Mesenchymal stem cell (in vitro differentiated cells and primary cell): ENCODE data around the gene SNRPA.
A peak's percentile ranks its signal among the peaks of the same experiment; 100 is the strongest.
"Not testable (repeated sequence)": the region's sequence is repeated elsewhere in the genome, so short reads cannot be mapped to it uniquely, and the experiment has no call there.

Experiments
- DNase-seq: peaks from one replicate; pipeline ENCODE4 v3.0.0-alpha.2; 2013
- H2AFZ ChIP-seq: one replicate; pipeline ENCODE4 v1.6.1; 2013; ENCODE audit warnings: low read depth, mild to moderate bottlenecking, control low read depth, inconsistent platforms, low read length, moderate library complexity
- H2AK5ac ChIP-seq: 2 replicates; pipeline ENCODE4 v1.6.1; 2013; ENCODE audit warnings: low read length, moderate library complexity, mild to moderate bottlenecking, inconsistent platforms; ENCODE audit not compliant: severe bottlenecking
- H2BK120ac ChIP-seq: one replicate; pipeline ENCODE4 v1.6.1; 2013; ENCODE audit warnings: low read depth, mild to moderate bottlenecking, inconsistent platforms, low read length, moderate library complexity
- H2BK12ac ChIP-seq, 2 experiments: one replicate each; pipeline ENCODE4 v1.6.1; 2013; ENCODE audit warnings: inconsistent platforms in 2 of 2, low read length in 2 of 2, mild to moderate bottlenecking in 2 of 2, moderate library complexity in 2 of 2, control low read depth in 1 of 2
- H2BK15ac ChIP-seq: one replicate; pipeline ENCODE4 v1.6.1; 2013; ENCODE audit warnings: mild to moderate bottlenecking, low read depth, inconsistent platforms; ENCODE audit not compliant: poor library complexity, severe bottlenecking
- H2BK5ac ChIP-seq: 2 replicates; pipeline ENCODE4 v1.6.1; 2013; ENCODE audit warnings: low read depth, mild to moderate bottlenecking, low read length, control low read depth, inconsistent platforms; ENCODE audit not compliant: poor library complexity, severe bottlenecking
- H3K14ac ChIP-seq, 2 experiments: one replicate each; pipeline ENCODE4 v1.6.1; 2013; ENCODE audit warnings: inconsistent platforms in 2 of 2, low read length in 2 of 2, control low read depth in 1 of 2, mild to moderate bottlenecking in 1 of 2, moderate library complexity in 1 of 2
- H3K18ac ChIP-seq, 2 experiments: one replicate each; pipeline ENCODE4 v1.6.1; 2013; ENCODE audit warnings: inconsistent platforms in 2 of 2, low read length in 2 of 2, control low read depth in 1 of 2, low read depth in 1 of 2, mild to moderate bottlenecking in 1 of 2
- H3K23ac ChIP-seq, 2 experiments: one replicate each; pipeline ENCODE4 v1.6.1; 2013; ENCODE audit warnings: inconsistent platforms in 2 of 2, low read length in 2 of 2, mild to moderate bottlenecking in 2 of 2, moderate library complexity in 2 of 2, control low read depth in 1 of 2
- H3K27ac ChIP-seq: 2 replicates; pipeline ENCODE4 v1.5.1; 2013; ENCODE audit warnings: mild to moderate bottlenecking, moderate library complexity, low read length, control low read depth, inconsistent platforms; ENCODE audit not compliant: poor library complexity, severe bottlenecking
- H3K27me3 ChIP-seq, 2 experiments: 2 replicates each; pipeline versions ENCODE4 v1.6.1 to v1.7.0; 2013; ENCODE audit warnings: low read length in 2 of 2, mild to moderate bottlenecking in 2 of 2, moderate library complexity in 2 of 2, control low read depth in 1 of 2, inconsistent platforms in 1 of 2; ENCODE audit not compliant: control insufficient read depth in 1 of 2, insufficient read depth in 1 of 2
- H3K36me3 ChIP-seq, 2 experiments: 2 replicates each; pipeline versions ENCODE4 v1.6.1 to v1.7.0; 2013; ENCODE audit warnings: low read length in 2 of 2, control low read depth in 1 of 2, inconsistent platforms in 1 of 2, low read depth in 1 of 2, mild to moderate bottlenecking in 1 of 2; ENCODE audit not compliant: insufficient read depth in 2 of 2, control insufficient read depth in 1 of 2
- H3K4ac ChIP-seq, 2 experiments: one replicate each; pipeline ENCODE4 v1.6.1; 2013; ENCODE audit warnings: inconsistent platforms in 2 of 2, low read length in 2 of 2, mild to moderate bottlenecking in 2 of 2, moderate library complexity in 2 of 2, control low read depth in 1 of 2, low read depth in 1 of 2
- H3K4me1 ChIP-seq: 2 replicates; pipeline ENCODE4 v1.6.1; 2013; ENCODE audit warnings: low read depth, low read length, control low read depth; ENCODE audit not compliant: control insufficient read depth, insufficient read depth
- H3K4me2 ChIP-seq: 2 replicates; pipeline ENCODE4 v1.6.1; 2013; ENCODE audit warnings: low read length, mild to moderate bottlenecking, inconsistent platforms; ENCODE audit not compliant: poor library complexity, severe bottlenecking
- H3K4me3 ChIP-seq, 2 experiments: 2 replicates each; pipeline versions ENCODE4 v1.5.1 to v1.7.0; 2013; ENCODE audit warnings: low read length in 2 of 2, mild to moderate bottlenecking in 2 of 2, control low read depth in 1 of 2, low read depth in 1 of 2; ENCODE audit not compliant: insufficient read depth in 1 of 2
- H3K79me1 ChIP-seq: replicated peaks from 2 replicates; pipeline ENCODE4 v1.6.1; 2013; ENCODE audit warnings: mild to moderate bottlenecking, control low read depth, low read length, inconsistent platforms; ENCODE audit not compliant: poor library complexity, severe bottlenecking
- H3K9ac ChIP-seq: 2 replicates; pipeline ENCODE4 v1.7.0; 2013; ENCODE audit warnings: mild to moderate bottlenecking, low read length, moderate library complexity
- H3K9me3 ChIP-seq: 2 replicates; pipeline ENCODE4 v1.7.0; 2013; ENCODE audit warnings: mild to moderate bottlenecking, low read length; ENCODE audit not compliant: control insufficient read depth
- H4K8ac ChIP-seq: one replicate; pipeline ENCODE4 v1.6.1; 2013; ENCODE audit warnings: inconsistent platforms, mild to moderate bottlenecking, low read length, moderate library complexity
- H4K91ac ChIP-seq: one replicate; pipeline ENCODE4 v1.6.1; 2013; ENCODE audit warnings: mild to moderate bottlenecking, low read length, inconsistent platforms
- WGBS: methylation state at CpG from one replicate; pipeline ENCODE4 v1.1.7; 2013; ENCODE audit warnings: mixed read lengths; 5-methylcytosine and 5-hydroxymethylcytosine counted together

SNRPA gene

GRCh38 chr19:40762754-40763470 is 11.9 kb downstream of the SNRPA start:
- Histone ChIP-seq H3K4me2 (no peak overlapping the region), H3K79me1 (peaks cover 36% of the 10 kb centered on the region), H2BK12ac (no peak overlapping the region), H3K27ac (peak overlapping the region; percentile 61), H3K9me3 (no peaks in the 10 kb centered on the region), H3K4me1 (peaks cover 19% of the 10 kb centered on the region), H3K27me3 (no peaks in the 10 kb centered on the region), H3K23ac (no peak overlapping the region), H2AFZ (no peak overlapping the region), H2BK120ac (no peak overlapping the region), H4K91ac (peak overlapping the region; percentile 71), H2BK5ac (no peak overlapping the region), H3K18ac (no peak overlapping the region), H2AK5ac (peak overlapping the region; percentile 1), H2BK15ac (peak overlapping the region; percentile 65), H3K14ac (no peak overlapping the region), H3K4me3 (no peak overlapping the region), H3K4ac (no peak overlapping the region), H3K36me3 (peaks cover 84% of the 10 kb centered on the region in 2 experiments), H4K8ac (no peak overlapping the region), H3K9ac (no peak overlapping the region)
- WGBS: 96% methylated on average over 17 of the region's 17 CpGs
- DNase-seq: no peak

DNA sequence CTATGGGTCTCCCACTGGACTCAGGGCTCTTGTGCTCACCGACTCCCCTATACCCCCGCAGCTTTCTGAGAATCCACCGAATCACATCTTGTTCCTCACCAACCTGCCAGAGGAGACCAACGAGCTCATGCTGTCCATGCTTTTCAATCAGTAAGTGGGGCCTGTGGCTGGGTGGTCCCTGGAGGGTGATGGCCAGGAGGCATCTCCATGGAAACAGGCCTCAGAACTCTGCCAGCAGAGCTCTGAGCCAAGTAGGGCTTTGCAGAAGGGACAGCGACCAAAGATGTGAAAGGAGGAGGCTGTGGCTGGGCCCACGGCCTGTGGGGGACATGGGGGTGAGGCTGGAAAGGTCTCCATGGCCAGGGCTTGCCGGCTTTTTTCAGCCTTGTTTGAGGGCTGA is 12.5 kb downstream of the SNRPA start:
- Histone ChIP-seq H3K79me1 (peaks cover 35% of the 10 kb centered on the region), H3K4ac (no peak overlapping the region), H2BK12ac (no peak overlapping the region), H3K27me3 (no peaks in the 10 kb centered on the region), H4K8ac (no peak overlapping the region), H3K36me3 (peaks cover 79 to 84% of the 10 kb centered on the region in 2 experiments), H2BK15ac (no peak overlapping the region), H4K91ac (no peak overlapping the region), H3K4me1 (peaks cover 19% of the 10 kb centered on the region), H3K27ac (no peak overlapping the region), H3K4me3 (no peak overlapping the region), H3K9me3 (no peaks in the 10 kb centered on the region), H3K18ac (no peak overlapping the region), H2BK5ac (no peak overlapping the region), H2AFZ (no peak overlapping the region), H3K4me2 (no peak overlapping the region), H2BK120ac (no peak overlapping the region), H3K9ac (no peak overlapping the region), H3K23ac (no peak overlapping the region), H2AK5ac (peak overlapping the region; percentile 23), H3K14ac (no peak overlapping the region)
- DNase-seq: no peak
- 95% methylated on average over 7 of the region's 7 CpGs for WGBS

DNA sequence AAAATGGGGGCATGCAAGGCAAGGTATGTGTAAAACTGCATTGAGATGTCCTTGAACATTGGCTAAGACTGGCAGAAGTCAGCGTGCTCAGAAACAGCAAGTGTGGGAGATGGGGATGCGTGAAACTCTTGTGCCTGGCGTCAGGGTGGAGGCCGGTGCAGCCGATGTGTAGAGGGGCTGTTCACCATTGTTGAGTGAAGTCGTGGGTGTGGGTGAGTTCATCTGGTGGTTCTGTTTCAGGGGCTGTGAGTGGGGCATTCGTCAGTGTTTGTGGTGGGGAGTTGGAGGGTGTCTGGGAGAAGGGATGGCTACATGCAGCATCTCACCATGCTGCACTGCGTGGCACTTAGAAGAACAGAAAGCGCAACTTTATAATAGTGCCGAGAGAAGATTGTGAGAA is 13.0 kb downstream of the SNRPA start:
- Histone ChIP-seq H2AFZ (no peak overlapping the region), H3K27ac (no peak overlapping the region), H4K91ac (peak overlapping the region; percentile 84), H2BK12ac (no peak overlapping the region), H3K79me1 (peaks cover 35% of the 10 kb centered on the region), H2BK15ac (no peak overlapping the region), H3K4me1 (peaks cover 19% of the 10 kb centered on the region), H3K36me3 (peaks cover 77 to 82% of the 10 kb centered on the region in 2 experiments), H2BK5ac (no peak overlapping the region), H3K9me3 (no peaks in the 10 kb centered on the region), H3K23ac (no peak overlapping the region), H3K27me3 (no peaks in the 10 kb centered on the region), H3K4me2 (no peak overlapping the region), H3K4me3 (no peak overlapping the region), H3K14ac (no peak overlapping the region), H3K9ac (no peak overlapping the region), H4K8ac (no peak overlapping the region), H2BK120ac (no peak overlapping the region), H3K18ac (no peak overlapping the region), H3K4ac (peak overlapping the region in 1 of 2 experiments; percentile 70), H2AK5ac (no peak overlapping the region)
- no peak for DNase-seq
- 93% methylated on average over 10 of the region's 10 CpGs for WGBS

DNA sequence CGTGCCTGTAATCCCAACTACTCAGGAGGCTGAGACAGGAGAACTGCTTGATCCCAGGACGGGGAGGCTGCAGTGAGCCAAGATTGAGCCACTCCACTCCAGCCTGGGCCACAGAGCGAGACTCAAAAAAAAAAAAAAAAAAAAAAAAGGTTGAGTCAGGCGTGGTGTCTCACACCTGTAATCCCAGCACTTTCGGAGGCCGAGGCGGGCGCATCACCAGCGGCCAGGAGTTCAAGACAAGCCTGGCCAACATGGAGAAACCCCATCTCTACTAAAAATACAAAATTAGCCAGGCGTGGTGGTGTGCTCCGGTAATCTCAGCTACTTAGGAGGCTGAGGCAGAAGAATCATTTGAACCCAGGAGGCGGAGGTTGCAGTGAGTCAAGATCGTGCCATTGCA is 15.4 kb downstream of the SNRPA start:
- H3K14ac ChIP-seq, H4K91ac ChIP-seq, H2BK12ac ChIP-seq, H3K27ac ChIP-seq, H4K8ac ChIP-seq, H3K4me2 ChIP-seq, H2BK5ac ChIP-seq, H2AFZ ChIP-seq, H3K27me3 ChIP-seq, H3K4ac ChIP-seq, H3K4me3 ChIP-seq, H3K18ac ChIP-seq, H3K9me3 ChIP-seq, H2AK5ac ChIP-seq, H2BK15ac ChIP-seq, H3K9ac ChIP-seq, DNase-seq, H2BK120ac ChIP-seq, H3K23ac ChIP-seq: not testable (repeated sequence)
- Histone ChIP-seq H3K36me3 (peaks cover 54 to 66% of the 10 kb centered on the region in 2 experiments), H3K4me1 (peaks cover 19% of the 10 kb centered on the region), H3K79me1 (peaks cover 25% of the 10 kb centered on the region)
- 95% methylated on average over 13 of the region's 13 CpGs for WGBS
